WTC11 (cell line): ENCODE measurements around the gene ALKBH6.

Source experiments
- SMAD3 ChIP-seq: sonication (generic); formaldehyde crosslinking; IDR thresholded peaks from 2 replicates; pipeline ENCODE4 v1.8.0; 2022; ENCODE audit warnings: missing genetic modification reagents, mild to moderate bottlenecking, borderline replicate concordance
- TP53 ChIP-seq: sonication (generic); formaldehyde crosslinking; IDR thresholded peaks from 2 replicates; pipeline ENCODE4 v1.8.1; 2023; ENCODE audit warnings: mild to moderate bottlenecking, missing genetic modification reagents
- TF ChIP-seq, protein P1 (sequence below): sonication (generic); formaldehyde crosslinking; IDR thresholded peaks from 2 replicates; pipeline ENCODE4 v1.8.1; 2022; ENCODE audit warnings: mild to moderate bottlenecking, missing genetic modification reagents, moderate library complexity, borderline replicate concordance
- TF ChIP-seq, protein P2 (sequence below): fragments of 200-600 bp; IDR thresholded peaks from 2 replicates; pipeline ENCODE4 v1.8.0; 2022; ENCODE audit warnings: antibody characterized with exemption

DNA sequence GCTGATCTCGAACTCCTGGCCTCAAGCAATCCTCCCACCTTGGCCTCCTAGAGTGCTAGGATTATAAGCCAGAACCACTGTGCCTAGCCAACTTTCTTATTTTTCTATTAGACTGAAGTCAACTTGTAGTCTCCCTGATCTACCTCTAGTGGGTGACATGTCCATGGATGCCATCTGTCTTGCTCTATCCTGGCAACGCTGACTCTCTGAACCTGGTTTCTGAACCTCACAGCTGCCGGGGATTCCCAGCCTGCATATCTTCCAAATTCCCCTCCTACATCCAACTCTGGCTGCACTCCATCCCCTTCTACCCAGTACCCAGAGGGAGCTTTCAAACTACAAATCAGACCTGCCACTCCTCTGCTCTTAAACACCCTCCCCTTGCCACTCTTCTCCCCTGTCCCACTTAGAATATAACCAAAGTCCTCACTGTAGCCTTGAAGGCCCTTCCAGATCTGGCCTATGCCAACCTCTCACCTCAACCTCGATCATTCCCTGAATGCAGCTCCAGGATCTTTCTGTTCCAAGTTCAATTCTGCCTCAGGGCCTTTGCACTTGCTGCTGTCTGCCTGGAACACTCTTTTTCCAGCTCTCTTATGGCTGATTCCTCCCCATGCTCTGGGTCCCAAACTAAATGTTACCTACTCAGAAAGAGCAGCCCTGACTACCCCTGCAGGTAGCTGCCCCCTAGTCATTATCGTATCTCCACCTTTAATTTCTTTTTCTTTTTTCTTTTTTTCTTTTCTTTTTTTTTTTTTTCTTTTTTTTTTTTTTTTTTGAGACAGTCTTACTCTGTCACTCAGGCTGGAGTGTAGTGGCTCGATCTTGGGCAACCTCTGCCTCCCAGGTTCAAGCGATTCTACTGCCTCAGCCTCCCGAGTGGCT is 16.5 kb upstream of the ALKBH6 start:
- TF ChIP-seq TP53 (CRISPR knock-in tag): no peak
- TF ChIP-seq, protein P1, sequence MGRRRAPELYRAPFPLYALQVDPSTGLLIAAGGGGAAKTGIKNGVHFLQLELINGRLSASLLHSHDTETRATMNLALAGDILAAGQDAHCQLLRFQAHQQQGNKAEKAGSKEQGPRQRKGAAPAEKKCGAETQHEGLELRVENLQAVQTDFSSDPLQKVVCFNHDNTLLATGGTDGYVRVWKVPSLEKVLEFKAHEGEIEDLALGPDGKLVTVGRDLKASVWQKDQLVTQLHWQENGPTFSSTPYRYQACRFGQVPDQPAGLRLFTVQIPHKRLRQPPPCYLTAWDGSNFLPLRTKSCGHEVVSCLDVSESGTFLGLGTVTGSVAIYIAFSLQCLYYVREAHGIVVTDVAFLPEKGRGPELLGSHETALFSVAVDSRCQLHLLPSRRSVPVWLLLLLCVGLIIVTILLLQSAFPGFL (CRISPR knock-in tag): no peak
- TF ChIP-seq, protein P2, sequence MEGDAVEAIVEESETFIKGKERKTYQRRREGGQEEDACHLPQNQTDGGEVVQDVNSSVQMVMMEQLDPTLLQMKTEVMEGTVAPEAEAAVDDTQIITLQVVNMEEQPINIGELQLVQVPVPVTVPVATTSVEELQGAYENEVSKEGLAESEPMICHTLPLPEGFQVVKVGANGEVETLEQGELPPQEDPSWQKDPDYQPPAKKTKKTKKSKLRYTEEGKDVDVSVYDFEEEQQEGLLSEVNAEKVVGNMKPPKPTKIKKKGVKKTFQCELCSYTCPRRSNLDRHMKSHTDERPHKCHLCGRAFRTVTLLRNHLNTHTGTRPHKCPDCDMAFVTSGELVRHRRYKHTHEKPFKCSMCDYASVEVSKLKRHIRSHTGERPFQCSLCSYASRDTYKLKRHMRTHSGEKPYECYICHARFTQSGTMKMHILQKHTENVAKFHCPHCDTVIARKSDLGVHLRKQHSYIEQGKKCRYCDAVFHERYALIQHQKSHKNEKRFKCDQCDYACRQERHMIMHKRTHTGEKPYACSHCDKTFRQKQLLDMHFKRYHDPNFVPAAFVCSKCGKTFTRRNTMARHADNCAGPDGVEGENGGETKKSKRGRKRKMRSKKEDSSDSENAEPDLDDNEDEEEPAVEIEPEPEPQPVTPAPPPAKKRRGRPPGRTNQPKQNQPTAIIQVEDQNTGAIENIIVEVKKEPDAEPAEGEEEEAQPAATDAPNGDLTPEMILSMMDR: no peak
- no peak for TF ChIP-seq SMAD3 (CRISPR knock-in tag)
